Measurements from ENCODE around the gene C1orf198.

Gene C1orf198

DNA sequence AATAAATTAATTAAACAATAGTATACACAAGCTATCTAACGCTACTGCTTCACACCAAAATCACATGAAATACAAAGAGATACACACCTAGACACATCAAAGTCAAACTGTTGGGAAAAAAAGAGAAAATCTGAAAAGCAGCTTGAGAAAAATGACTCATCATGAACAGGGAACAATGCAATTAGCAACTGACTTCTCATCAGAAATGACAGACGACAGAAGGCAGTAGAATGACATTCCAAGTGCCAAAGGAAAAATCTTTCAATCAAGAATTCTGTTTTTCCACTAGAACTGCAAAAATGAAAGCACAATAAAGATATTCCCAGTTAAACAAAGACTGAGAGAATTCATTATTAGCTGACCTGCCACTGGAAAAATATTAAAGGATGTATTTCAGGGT lies 63.9 kb downstream of the C1orf198 start:
- Histone ChIP-seq H3K4ac (ENCODE audit: low read depth, low read length) (no peak overlapping the region), H3K79me2 (ENCODE audit: control insufficient read depth, insufficient read depth, low read length) (no peaks in the 10 kb centered on the region), H3K4me3 (ENCODE audit: low read length) (no peak overlapping the region), H3K27me3 (ENCODE audit: insufficient read depth, low read length, poor library complexity) (no peaks in the 10 kb centered on the region), H2BK5ac (ENCODE audit: low read length) (no peak overlapping the region), H3K79me1 (ENCODE audit: low read length) (no peaks in the 10 kb centered on the region), H3K27ac (ENCODE audit: low read depth, low read length) (no peak overlapping the region), H3K23ac (ENCODE audit: low read length) (no peak overlapping the region), H3K4me1 (ENCODE audit: control insufficient read depth, low read depth, low read length) (no peaks in the 10 kb centered on the region), H3K56ac (ENCODE audit: low read length) (no peak overlapping the region), H3K18ac (ENCODE audit: low read length) (no peak overlapping the region), H2BK15ac (replicated peaks; ENCODE audit: low read depth) (no peak overlapping the region), H2BK120ac (ENCODE audit: low read depth, low read length) (no peak overlapping the region), H3K9ac (ENCODE audit: low read length) (no peak overlapping the region), H4K8ac (ENCODE audit: low read depth, low read length) (no peak overlapping the region), H3K4me2 (ENCODE audit: low read length) (no peak overlapping the region), H3K36me3 (ENCODE audit: control insufficient read depth, insufficient read depth, low read length) (no peaks in the 10 kb centered on the region), H4K5ac (ENCODE audit: low read length) (no peak overlapping the region), H2AK5ac (ENCODE audit: low read length) (no peak overlapping the region)
- no CpG with 5 or more reads among the region's 2 CpGs for WGBS (ENCODE audit: extremely low coverage, insufficient coverage, low lambda C conversion rate)
- no peak for DNase-seq

DNA sequence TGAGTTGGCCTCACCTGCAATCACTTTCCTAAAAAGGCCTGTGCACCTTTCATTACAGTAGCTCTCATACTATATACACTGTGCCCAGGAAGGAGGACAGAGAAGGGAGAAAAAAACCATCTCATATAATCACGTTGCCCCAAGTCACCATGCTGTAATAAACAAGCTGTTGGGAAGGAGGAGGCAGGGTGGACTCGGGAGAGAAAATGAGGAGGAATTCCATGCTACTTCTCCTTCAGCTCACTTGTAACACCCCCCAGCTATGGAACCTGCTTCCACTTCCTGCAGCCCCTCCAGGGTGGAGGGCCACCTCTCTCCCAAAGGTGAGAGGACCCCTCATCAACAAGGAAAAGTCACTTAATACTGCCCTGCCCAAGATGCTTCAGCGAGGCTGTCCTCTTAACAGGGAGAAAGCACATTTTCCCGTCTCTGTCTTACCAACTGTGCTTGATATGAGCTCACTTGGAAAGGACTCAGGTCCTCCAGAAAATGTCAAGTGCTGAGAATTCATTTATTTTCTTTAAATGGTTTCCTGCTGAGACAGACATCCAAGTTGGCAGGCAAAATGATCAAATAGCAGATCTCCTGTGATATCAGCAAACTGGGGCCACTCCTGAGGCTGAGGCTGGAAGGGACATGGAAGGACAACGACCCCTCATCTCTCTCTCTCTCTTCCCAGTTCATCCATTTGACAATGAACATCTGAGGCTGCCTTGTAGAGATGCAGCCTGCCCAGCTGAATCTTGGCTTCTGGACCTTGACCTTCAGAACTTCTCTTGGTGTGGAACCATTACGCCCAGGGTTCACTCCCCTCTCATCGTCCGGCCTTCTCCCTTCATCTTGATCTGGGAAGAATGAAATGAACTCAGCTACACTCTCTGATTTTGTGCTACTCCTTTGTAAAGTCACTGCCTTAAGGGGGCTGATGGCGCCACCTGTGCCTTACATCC lies 67.2 kb downstream of the C1orf198 start:
- Histone ChIP-seq H2BK120ac (ENCODE audit: low read depth, low read length) (no peak overlapping the region), H3K4ac (ENCODE audit: low read depth, low read length) (no peak overlapping the region), H3K27me3 (ENCODE audit: insufficient read depth, low read length, poor library complexity) (no peaks in the 10 kb centered on the region), H4K8ac (ENCODE audit: low read depth, low read length) (no peak overlapping the region), H3K4me3 (ENCODE audit: low read length) (no peak overlapping the region), H4K5ac (ENCODE audit: low read length) (no peak overlapping the region), H3K36me3 (ENCODE audit: control insufficient read depth, insufficient read depth, low read length) (no peaks in the 10 kb centered on the region), H2BK5ac (ENCODE audit: low read length) (no peak overlapping the region), H3K56ac (ENCODE audit: low read length) (no peak overlapping the region), H3K23ac (ENCODE audit: low read length) (no peak overlapping the region), H3K9ac (ENCODE audit: low read length) (no peak overlapping the region), H2BK15ac (replicated peaks; ENCODE audit: low read depth) (no peak overlapping the region), H2AK5ac (ENCODE audit: low read length) (no peak overlapping the region), H3K4me2 (ENCODE audit: low read length) (no peak overlapping the region), H3K79me2 (ENCODE audit: control insufficient read depth, insufficient read depth, low read length) (no peaks in the 10 kb centered on the region), H3K18ac (ENCODE audit: low read length) (no peak overlapping the region), H3K27ac (ENCODE audit: low read depth, low read length) (no peak overlapping the region), H3K79me1 (ENCODE audit: low read length) (no peaks in the 10 kb centered on the region), H3K4me1 (ENCODE audit: control insufficient read depth, low read depth, low read length) (no peaks in the 10 kb centered on the region)
- DNase-seq, result no peak
- no CpG with 5 or more reads among the region's 9 CpGs for WGBS (ENCODE audit: extremely low coverage, insufficient coverage, low lambda C conversion rate)

DNA sequence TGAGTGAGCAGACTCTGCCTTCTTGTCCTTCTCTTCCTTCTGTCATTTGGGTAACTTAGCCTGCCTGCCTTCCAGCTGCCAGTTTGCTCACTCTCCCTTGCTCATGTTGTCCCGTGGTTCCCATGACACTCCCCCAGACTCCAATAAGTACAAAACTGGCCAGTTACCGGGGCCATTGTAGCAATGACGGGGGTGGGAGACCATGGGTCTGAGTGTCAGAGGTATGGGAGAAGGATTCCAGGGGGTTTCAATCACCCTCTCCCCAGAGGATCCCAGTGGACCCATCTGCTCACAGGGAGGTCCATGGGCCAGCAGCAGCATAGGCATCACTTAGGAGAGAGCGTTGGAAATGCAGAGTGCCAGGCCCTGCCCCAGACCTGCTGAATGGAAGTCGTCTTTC lies 69.8 kb downstream of the C1orf198 start:
- no peak overlapping the region for H3K4me3 ChIP-seq (ENCODE audit: low read length)
- H3K9ac ChIP-seq (ENCODE audit: low read length), result no peak overlapping the region
- no peak for DNase-seq

DNA sequence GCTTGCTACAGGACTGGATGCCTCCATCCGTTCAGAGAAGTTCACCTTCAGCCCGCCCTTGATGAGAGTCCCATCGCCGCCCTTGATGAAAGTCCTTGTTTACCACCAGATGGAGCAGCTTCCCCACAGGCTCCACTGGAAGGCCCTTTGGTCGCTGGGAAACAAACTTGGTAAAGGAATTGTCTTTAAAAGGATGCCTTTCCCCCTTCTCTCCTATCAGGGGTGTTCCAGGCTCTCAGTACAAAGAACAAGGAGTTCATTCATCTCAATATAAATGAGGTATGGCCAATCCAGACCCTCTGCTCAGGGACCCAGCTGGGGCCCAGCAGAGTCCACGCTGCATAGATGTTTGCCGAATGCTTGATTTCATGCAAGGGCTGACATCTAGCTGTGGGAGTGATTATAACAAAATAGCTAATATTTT lies 70.4 kb downstream of the C1orf198 start:
- Histone ChIP-seq H3K27me3 (ENCODE audit: insufficient read depth, low read length, poor library complexity) (no peaks in the 10 kb centered on the region), H3K27ac (ENCODE audit: low read depth, low read length) (no peak overlapping the region), H3K4ac (ENCODE audit: low read depth, low read length) (no peak overlapping the region), H2BK120ac (ENCODE audit: low read depth, low read length) (no peak overlapping the region), H3K4me2 (ENCODE audit: low read length) (no peak overlapping the region), H3K36me3 (ENCODE audit: control insufficient read depth, insufficient read depth, low read length) (no peaks in the 10 kb centered on the region), H2BK15ac (replicated peaks; ENCODE audit: low read depth) (no peak overlapping the region), H2AK5ac (ENCODE audit: low read length) (no peak overlapping the region), H3K56ac (ENCODE audit: low read length) (no peak overlapping the region), H3K18ac (ENCODE audit: low read length) (no peak overlapping the region), H3K9ac (ENCODE audit: low read length) (no peak overlapping the region), H2BK5ac (ENCODE audit: low read length) (no peak overlapping the region), H4K8ac (ENCODE audit: low read depth, low read length) (no peak overlapping the region), H3K4me1 (ENCODE audit: control insufficient read depth, low read depth, low read length) (no peaks in the 10 kb centered on the region), H3K23ac (ENCODE audit: low read length) (no peak overlapping the region), H3K4me3 (ENCODE audit: low read length) (no peak overlapping the region), H3K79me1 (ENCODE audit: low read length) (no peaks in the 10 kb centered on the region), H4K5ac (ENCODE audit: low read length) (no peak overlapping the region), H3K79me2 (ENCODE audit: control insufficient read depth, insufficient read depth, low read length) (no peaks in the 10 kb centered on the region)
- WGBS (ENCODE audit: extremely low coverage, insufficient coverage, low lambda C conversion rate), result no CpG with 5 or more reads among the region's 7 CpGs
- DNase-seq, result peak; percentile 81

More for the DNA sequence above, 69.8 kb downstream of the C1orf198 start:
- no peak overlapping the region for H4K5ac ChIP-seq (ENCODE audit: low read length)
- no CpG with 5 or more reads among the region's 5 CpGs for WGBS (ENCODE audit: extremely low coverage, insufficient coverage, low lambda C conversion rate)
- H3K79me2 ChIP-seq (ENCODE audit: control insufficient read depth, insufficient read depth, low read length), result no peaks in the 10 kb centered on the region
- no peaks in the 10 kb centered on the region for H3K27me3 ChIP-seq (ENCODE audit: insufficient read depth, low read length, poor library complexity)
- H3K56ac ChIP-seq (ENCODE audit: low read length), result no peak overlapping the region
- no peak overlapping the region for H2AK5ac ChIP-seq (ENCODE audit: low read length)
- H3K4ac ChIP-seq (ENCODE audit: low read depth, low read length), result no peak overlapping the region
- H3K36me3 ChIP-seq (ENCODE audit: control insufficient read depth, insufficient read depth, low read length), result no peaks in the 10 kb centered on the region
- no peaks in the 10 kb centered on the region for H3K4me1 ChIP-seq (ENCODE audit: control insufficient read depth, low read depth, low read length)
- no peak overlapping the region for H3K18ac ChIP-seq (ENCODE audit: low read length)
- no peak overlapping the region for H3K23ac ChIP-seq (ENCODE audit: low read length)
- no peak overlapping the region for H3K27ac ChIP-seq (ENCODE audit: low read depth, low read length)
- no peak overlapping the region for H2BK15ac ChIP-seq (replicated peaks; ENCODE audit: low read depth)
- no peak overlapping the region for H2BK120ac ChIP-seq (ENCODE audit: low read depth, low read length)
- H3K79me1 ChIP-seq (ENCODE audit: low read length), result no peaks in the 10 kb centered on the region
- H3K4me2 ChIP-seq (ENCODE audit: low read length), result no peak overlapping the region
- no peak overlapping the region for H2BK5ac ChIP-seq (ENCODE audit: low read length)
- no peak overlapping the region for H4K8ac ChIP-seq (ENCODE audit: low read depth, low read length)

DNA sequence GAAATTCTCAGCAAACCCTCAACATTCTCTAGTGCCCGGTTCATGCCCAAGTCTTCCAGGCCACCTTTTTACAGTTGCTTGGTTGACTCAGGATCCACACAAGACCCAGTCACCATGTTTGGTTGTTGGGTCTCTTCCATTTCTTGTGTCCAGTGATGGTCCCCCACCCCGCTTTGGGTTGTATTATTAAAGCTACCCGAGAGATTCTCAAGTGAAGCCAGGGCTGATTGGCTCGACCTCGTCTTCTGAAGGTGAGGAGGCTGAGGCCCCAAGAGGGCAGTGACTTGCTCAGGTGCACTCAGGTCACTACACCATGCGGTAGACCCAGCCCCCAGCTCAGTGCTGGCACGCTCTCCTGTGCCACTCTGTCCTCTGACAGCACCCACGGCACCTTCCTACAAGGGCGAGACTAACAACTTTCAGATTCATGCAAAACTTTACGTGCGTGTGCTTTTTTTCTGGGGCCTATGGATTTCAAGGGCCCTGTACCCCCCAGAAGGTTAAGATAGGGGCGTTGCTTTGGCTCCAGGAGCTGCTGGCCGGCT lies 70.9 kb downstream of the C1orf198 start:
- Histone ChIP-seq H3K4me1 (ENCODE audit: control insufficient read depth, low read depth, low read length) (no peaks in the 10 kb centered on the region), H2AK5ac (ENCODE audit: low read length) (no peak overlapping the region), H3K9ac (ENCODE audit: low read length) (no peak overlapping the region), H3K79me1 (ENCODE audit: low read length) (no peaks in the 10 kb centered on the region), H3K18ac (ENCODE audit: low read length) (no peak overlapping the region), H2BK15ac (replicated peaks; ENCODE audit: low read depth) (no peak overlapping the region), H3K4ac (ENCODE audit: low read depth, low read length) (no peak overlapping the region), H3K56ac (ENCODE audit: low read length) (no peak overlapping the region), H3K79me2 (ENCODE audit: control insufficient read depth, insufficient read depth, low read length) (no peaks in the 10 kb centered on the region), H4K8ac (ENCODE audit: low read depth, low read length) (no peak overlapping the region), H2BK5ac (ENCODE audit: low read length) (no peak overlapping the region), H3K27ac (ENCODE audit: low read depth, low read length) (no peak overlapping the region), H3K36me3 (ENCODE audit: control insufficient read depth, insufficient read depth, low read length) (no peaks in the 10 kb centered on the region), H3K4me3 (ENCODE audit: low read length) (no peak overlapping the region), H3K27me3 (ENCODE audit: insufficient read depth, low read length, poor library complexity) (no peaks in the 10 kb centered on the region), H2BK120ac (ENCODE audit: low read depth, low read length) (no peak overlapping the region), H3K23ac (ENCODE audit: low read length) (no peak overlapping the region), H3K4me2 (ENCODE audit: low read length) (no peak overlapping the region), H4K5ac (ENCODE audit: low read length) (no peak overlapping the region)
- no CpG with 5 or more reads among the region's 13 CpGs for WGBS (ENCODE audit: extremely low coverage, insufficient coverage, low lambda C conversion rate)
- DNase-seq, result no peak

Data from mesendoderm (in vitro differentiated cells).